NCI-H1417 (cell line): Measurements from ENCODE around the gene MOXD1.

ENCODE experiments used
- DNase-seq, 3 experiments: peaks; one replicate each; lab custom pipeline; 2025; lab: John Stamatoyannopoulos, UW

MOXD1 gene

GRCh38 chr6:132400883-132401617 is at the start of gene MOXD1:
Gene MOXD1, minus strand, starts transcription at chr6:132401475. Its CDS starts 49 bp downstream, at chr6:132401426.
- peak; percentile 3 to 81 (median 71) for DNase-seq

- DNase-seq, result no peak
These were observed 45.6 kb upstream of the MOXD1 start for GRCh38 chr6:132446855-132447241.

DNA sequence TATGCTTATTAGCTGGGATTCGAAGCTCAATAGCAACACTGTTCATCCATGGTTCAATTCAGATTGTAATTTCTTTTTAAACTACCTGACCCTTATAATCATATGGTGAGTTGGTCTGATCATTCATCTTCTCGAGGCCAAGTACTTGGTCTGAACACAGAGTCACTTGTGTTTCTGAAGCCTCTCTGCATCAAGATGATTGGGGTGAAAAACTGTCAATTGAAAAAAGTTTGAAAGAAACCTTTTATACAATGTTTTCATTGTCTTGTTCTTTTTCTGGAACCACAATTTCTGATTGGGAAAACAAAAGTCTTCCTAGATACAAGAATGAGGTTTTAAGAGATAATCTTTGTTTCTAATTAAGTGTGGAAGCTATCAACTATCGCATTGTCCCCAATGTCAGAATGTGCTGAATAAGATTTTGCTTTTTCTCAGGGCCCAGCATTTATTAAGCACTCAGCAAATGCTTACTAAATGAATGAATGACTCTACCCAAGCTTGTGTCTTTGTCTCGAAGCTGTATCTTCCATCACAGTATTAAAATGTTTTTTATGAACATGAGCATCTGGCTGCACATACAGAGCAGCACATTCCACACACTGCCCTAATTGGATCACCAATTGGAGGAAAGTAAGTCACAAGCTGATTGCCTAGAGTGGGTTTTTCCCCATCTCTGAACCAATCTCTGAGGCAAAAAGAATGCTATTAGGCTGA is 45.0 kb upstream of the MOXD1 start:
- no peak for DNase-seq

DNA sequence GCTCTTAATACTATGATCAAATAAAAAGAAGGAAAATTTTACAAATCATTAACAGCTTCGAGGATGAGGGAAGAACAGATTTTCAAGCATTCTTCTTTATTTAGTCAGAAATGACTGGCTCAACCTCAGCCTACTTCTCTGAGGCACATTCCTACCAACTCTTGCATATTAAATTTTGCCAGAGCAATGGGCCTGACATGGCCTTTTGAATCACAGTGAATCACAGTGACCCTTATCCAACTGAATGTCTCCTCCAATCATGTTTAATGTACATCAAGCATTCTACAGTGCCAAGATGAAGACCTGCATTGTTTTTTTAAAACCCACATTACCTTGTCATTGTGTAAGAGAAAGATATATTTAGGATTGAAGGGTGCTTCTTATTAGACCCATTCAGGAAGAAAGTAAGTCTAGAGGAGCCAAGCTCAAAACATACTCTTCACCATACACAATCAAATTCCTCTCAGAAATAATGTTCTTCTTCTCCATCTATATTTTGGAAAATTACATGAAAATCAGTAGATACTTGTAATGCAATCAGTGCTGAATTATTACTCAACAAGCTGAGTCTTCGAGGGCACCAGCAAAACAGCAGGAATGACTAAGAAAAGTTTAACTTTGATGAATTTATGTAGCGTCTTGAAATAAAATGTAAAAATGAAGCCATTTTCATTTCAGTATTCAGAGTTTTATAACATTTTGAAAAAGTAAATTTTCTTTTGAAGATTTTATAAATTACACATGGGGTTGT is 44.1 kb upstream of the MOXD1 start:
- DNase-seq, result no peak

GRCh38 chr6:132443206-132443605 is 41.9 kb upstream of the MOXD1 start:
- no peak for DNase-seq

DNA sequence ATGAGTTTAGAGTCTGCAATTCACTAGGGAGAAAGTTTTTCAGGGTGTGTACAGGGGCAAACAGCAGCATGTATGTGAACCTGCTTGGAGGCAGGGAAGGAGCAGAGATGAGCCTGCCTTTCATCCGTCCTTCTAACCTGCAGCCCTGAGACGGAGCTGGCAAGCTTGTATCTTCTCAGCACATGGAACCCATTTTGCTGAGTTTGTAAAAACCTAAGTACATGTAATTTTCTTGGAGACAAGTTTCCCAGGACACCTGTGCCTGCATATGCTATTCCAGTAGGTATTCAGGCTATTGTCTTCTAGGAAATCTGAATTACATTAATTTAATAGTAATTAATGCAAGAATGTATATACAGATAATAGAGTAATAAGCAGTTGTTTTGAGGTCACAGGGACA is 28.8 kb upstream of the MOXD1 start:
- DNase-seq, result no peak

GRCh38 chr6:132425176-132425575 is 23.9 kb upstream of the MOXD1 start:
- DNase-seq, result no peak

- no peak for DNase-seq
These were observed 22.6 kb upstream of the MOXD1 start for GRCh38 chr6:132423839-132424238.

DNA sequence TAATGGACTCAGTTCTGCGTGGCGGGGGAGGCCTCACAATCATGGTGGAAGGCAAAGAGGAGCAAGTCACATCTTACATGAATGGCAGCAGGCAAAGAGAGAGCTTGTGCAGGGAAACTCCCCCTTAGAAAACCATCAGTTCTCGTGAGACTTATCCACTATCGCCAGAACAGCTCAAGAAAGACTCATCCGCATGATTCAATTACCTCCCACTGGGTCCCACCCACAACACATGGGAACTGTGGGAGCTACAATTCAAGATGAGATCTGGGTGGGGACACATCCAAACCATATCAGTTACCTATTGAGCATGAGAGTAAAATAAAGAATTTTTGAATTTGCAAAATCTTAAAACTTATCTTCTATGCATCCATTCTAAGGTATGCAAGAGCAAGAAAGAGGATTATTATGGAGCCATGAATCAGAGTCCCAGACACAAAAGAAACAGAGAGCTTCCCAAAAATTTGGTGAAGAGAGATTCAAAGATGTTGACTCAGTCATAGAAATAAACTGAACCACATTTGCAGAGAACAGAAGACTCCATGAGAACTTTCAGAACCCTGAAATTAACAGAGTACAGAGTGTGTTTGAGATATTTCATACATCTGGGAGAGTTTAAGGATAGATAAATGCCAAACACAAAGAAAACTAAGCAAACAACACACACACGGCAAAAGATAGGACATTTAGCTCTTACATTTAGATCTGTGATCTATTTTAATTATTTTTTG is 17.1 kb upstream of the MOXD1 start:
- no peak for DNase-seq

DNA sequence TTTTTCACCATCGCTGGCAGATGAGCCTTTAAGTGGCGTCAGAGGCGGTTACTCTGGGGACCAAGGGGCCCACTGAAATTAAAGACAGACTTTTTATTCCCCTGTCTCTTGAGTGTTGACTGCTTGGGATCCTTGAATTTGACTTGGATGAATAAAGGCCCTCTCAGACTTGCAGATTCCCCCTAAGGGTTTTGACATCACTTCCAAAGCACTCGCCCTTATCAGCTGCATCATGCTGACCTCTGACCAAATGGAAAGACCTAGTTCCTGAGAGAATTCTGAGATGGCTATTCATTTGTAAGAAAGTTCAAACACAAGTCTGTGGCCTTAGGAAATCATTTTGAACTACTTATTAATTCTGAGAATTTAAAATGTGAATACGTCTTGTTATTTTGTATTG is 13.5 kb upstream of the MOXD1 start:
- no peak for DNase-seq

DNA sequence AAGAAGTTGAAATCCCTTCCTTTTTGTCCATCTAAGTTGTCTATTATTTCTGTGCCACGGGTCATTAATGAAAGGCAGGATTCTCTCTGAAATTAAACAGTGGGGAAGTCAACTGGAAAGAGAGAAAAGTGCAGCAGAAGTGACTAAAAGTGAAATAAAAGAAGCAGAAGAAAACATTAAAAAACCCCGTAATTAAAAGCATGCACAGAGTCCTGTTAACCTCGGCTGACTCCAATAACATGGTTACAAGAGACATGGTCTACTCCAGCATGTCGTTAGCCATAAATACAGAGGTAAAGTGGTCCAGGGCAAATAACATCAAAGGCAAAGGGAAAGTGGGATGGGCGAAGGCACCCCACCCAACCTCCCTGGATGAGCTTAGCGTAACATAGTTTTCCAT is 13.0 kb upstream of the MOXD1 start:
- DNase-seq, result peak in 1 of 3 experiments; percentile 22

DNA sequence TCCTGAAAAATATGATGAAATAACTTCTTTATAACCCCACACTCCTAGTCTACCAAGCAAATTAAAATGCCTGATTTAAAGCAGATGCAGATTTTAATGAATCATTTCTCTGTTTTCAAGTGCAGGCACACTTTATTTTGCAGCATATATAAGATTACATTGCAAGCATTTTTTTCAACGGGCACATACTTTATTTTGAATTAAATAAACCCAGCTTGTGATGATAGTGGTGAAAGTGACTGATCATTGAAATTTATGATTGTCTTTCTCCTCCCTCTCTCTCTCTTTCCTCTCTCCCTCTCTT is 12.2 kb upstream of the MOXD1 start:
- DNase-seq, result no peak

GRCh38 chr6:132412656-132413498 is 11.6 kb upstream of the MOXD1 start:
- no peak for DNase-seq

- DNase-seq, result no peak
These were observed 10.0 kb upstream of the MOXD1 start for GRCh38 chr6:132411296-132411695.

DNA sequence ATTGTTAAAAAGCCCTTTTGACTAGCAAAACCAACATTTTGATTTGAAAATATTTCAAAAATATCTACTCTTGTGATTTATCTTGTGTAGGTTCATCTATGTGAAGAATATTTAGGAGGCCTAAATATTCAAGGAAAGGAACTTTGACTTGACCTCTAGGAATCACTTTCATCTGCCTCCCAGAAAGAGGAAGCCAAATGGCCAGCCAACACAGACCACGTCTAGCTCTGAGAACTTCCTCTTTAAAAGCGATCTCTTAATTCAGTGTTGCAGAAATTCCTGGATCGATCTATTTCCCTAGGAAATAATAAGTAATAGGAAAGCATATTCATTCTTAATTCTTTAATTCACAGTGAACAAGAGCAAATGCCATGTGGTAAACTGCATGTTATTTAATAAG is 9.6 kb upstream of the MOXD1 start:
- no peak for DNase-seq

DNA sequence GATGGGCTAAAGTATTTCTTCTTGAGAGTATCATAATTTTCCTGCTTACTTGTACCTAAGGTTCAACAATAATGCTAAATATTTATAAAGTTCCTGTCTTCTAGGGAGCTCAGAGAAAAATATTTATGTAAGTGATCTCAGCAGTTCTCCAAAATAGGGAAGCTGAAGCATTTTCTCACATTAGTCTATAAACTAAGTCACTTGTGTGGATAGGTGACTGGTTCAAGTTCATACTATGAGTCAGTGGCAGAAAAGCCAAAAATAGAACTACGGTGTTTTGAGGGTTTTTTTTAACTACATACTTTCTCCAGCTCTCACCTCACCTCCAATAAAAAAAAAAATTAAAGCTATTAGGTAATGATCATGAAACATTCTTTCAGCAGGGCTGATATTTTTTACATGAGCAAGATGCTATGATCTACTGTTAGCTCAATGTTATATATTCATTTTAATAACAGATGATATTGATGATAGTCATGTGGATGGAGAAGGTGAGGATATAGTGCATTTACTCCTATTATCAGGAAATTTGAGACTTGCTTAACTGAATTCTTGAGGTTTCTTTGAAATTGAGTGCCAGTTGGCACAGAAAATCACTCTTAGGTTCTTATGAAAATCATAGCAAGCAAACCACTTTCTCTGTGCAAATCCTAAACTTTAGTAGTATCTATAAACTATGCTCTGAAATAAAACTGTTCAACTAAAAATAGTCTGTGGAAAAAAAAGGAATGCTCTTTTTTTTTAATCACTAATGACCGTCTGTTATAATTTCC is 4.1 kb upstream of the MOXD1 start:
- no peak for DNase-seq

DNA sequence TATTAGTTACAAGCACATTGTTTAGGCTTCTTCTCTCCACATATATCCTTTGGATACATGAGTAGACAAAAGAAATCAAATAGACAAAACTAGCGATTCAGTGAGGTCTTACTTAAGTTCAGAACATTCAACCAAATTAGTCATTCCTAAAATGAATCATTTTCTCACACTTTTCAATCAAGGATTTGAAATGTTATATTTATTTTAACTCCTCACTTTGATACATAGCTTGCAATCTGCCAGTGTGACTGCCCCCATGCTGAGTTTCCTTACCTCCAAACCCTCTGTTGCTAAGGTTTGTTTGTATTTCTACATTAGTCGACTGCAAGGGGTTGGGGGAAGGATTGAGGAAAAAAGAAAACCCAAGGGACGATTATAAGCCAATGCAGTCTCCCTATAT is 3.5 kb upstream of the MOXD1 start:
- peak in 1 of 3 experiments; percentile 46 for DNase-seq

- no peak for DNase-seq
These were observed 3.1 kb upstream of the MOXD1 start for GRCh38 chr6:132404330-132404729.

- DNase-seq, result no peak
These were observed 477 bp upstream of the MOXD1 start for GRCh38 chr6:132401618-132402285.

GRCh38 chr6:132400555-132400882 is 756 bp downstream of the MOXD1 start:
- DNase-seq, result no peak
